HEK293 (cell line): ENCODE measurements around the gene GIMAP1.

ENCODE experiments used
- AEBP2 ChIP-seq: fragments of 450-650 bp; formaldehyde crosslinking; IDR thresholded peaks from 2 replicates; pipeline ENCODE4 v1.5.1; 2016; ENCODE audit warnings: missing biosample characterization, missing genetic modification characterization, borderline replicate concordance
- HIC1 ChIP-seq: fragments of 450-650 bp; formaldehyde crosslinking; IDR thresholded peaks from 2 replicates; pipeline ENCODE4 v1.5.1; 2016; ENCODE audit warnings: missing biosample characterization, missing genetic modification characterization
- REST ChIP-seq: fragments of 450-650 bp; formaldehyde crosslinking; IDR thresholded peaks from 2 replicates; pipeline ENCODE4 v1.5.1; 2016; ENCODE audit warnings: missing biosample characterization, missing genetic modification characterization
- ZNF146 ChIP-seq: fragments of 450-650 bp; formaldehyde crosslinking; IDR thresholded peaks from 2 replicates; pipeline ENCODE4 v1.5.1; 2016; ENCODE audit warnings: missing biosample characterization, missing genetic modification characterization
- ZNF394 ChIP-seq: fragments of 450-650 bp; formaldehyde crosslinking; IDR thresholded peaks from 2 replicates; pipeline ENCODE4 v1.5.1; 2016; ENCODE audit warnings: missing biosample characterization, missing genetic modification characterization, mild to moderate bottlenecking, moderate library complexity, borderline replicate concordance
- ZNF530 ChIP-seq: fragments of 450-650 bp; formaldehyde crosslinking; IDR thresholded peaks from 2 replicates; pipeline ENCODE4 v1.5.1; 2016; ENCODE audit warnings: low read depth, missing biosample characterization, missing genetic modification characterization
- ZNF645 ChIP-seq: fragments of 450-650 bp; formaldehyde crosslinking; IDR thresholded peaks from 2 replicates; pipeline ENCODE4; 2016; ENCODE audit warnings: missing biosample characterization, missing genetic modification characterization

- TF ChIP-seq HIC1 (tag by site-specific recombination): no peak
- TF ChIP-seq ZNF146 (tag by site-specific recombination): no peak
- no peak for TF ChIP-seq ZNF645 (tag by site-specific recombination)
- TF ChIP-seq REST: no peak
- no peak for TF ChIP-seq AEBP2
- TF ChIP-seq ZNF394 (tag by site-specific recombination): no peak
- no peak for TF ChIP-seq ZNF530 (tag by site-specific recombination)
Measured at GRCh38 chr7:150715738-150716137, 675 bp upstream of the GIMAP1 start.
